Kidney capillary endothelial cell (primary cell): ENCODE data around the gene DNAJB12.
"Not testable (repeated sequence)": the region's sequence is repeated elsewhere in the genome, so short reads cannot be mapped to it uniquely, and the experiment has no call there.

ENCODE experiments used
- DNase-seq: peaks from one replicate; pipeline ENCODE4 v3.0.0-alpha.2; 2018; ENCODE audit warnings: low spot score

The DNAJB12 gene

DNA sequence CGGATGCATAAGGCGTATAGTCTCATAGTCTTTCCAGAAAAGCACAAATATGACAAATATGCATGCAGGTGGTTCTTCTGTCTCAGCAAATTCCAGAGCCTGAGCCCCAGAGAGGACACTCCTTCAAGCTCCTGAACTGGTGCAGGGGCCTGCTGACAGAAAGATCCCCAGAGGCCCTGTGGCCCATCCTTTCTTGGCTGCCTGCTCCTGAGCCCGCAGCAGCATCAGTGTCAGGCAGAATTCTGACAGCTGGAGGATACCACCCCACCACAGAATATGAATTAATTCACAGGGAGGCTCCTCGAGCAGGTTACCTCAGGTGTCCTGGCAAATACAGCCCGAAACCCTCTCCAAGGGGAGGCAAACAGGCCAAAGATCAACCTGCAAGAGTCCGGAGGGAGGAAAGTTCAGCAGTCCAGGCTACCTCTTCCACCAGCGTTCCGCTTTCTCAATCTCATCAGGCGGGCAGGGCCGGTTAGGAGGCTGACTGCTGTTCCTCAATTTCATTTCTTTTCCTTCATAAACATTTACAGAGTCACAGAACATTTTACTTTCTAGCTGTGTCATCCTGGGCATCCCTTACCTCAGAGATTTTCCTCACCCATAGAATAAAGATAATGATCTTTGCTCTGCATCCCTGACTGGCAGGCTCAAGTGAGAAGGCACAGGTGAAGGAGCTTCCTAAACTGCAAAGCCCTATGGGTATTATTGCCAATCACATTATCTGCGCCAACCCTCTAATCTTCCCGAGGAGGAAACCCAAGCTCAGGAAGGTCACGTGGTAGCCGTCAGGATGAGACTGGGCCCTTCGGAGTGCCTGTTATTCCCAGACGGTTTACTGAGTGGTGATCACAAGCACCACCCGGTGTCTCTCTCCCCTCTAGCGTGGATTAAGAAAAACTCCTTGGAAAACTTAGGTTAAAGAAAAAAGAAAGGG is 1.4 kb downstream of the DNAJB12 start:
- no peak for DNase-seq

DNA sequence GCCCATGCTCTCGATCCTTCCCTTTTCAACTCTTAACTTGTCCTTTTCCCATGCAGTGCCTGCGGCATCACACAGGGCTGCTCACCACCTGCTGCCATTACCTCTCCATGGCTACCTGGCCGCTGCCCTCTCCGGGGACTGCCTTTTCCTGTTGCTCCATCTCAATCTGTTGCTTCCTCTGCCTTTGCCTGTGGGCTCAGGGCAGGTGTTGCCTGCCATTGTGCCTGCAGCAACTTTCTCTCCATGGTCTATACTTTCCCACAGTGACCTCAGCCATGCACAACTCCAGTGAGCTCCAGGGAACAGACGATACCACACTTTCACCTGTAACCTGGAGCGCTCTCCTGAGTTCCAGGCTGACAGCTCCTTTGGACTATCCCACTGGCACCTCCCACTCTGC is 3.2 kb downstream of the DNAJB12 start:
- DNase-seq, result no peak

DNA sequence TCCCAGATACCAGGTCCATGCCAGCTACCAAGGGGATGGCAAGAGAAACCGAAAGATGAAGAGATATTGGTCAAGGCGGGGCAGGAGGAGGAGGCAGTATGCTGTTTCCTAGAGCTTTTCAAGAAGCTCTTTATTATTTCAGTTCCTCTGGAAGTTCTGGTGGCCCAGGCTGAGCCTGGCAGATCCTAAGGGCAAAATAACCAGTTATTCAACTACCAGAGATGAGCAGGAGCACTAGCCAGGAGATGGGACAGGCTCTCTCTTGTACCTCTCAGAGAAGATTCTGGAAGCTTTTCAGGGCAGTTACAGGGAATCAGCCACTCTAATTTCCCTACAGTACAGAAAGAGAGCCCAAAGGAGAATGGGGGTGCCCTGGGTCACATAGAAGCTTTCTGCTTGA is 5.3 kb downstream of the DNAJB12 start:
- no peak for DNase-seq

DNA sequence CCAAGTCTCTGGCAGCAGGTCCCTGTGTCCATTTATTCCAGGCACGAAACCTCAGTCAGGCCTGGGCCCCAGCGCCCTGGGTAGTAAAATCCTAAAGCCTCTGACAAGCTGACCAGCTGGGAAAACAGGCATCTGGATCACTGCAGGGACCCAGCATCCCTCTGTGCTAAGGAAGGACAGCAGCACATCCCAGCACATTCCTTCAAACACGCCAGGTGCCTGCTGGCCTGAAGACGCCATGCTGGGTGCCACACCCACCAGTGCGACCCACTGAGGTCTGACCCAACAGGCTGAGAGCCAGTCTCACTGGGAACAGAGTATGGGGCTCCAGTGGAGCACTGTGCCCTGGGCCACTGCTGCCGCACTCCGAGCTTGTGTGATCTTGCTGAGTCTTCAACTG is 6.4 kb downstream of the DNAJB12 start:
- DNase-seq, result no peak

DNA sequence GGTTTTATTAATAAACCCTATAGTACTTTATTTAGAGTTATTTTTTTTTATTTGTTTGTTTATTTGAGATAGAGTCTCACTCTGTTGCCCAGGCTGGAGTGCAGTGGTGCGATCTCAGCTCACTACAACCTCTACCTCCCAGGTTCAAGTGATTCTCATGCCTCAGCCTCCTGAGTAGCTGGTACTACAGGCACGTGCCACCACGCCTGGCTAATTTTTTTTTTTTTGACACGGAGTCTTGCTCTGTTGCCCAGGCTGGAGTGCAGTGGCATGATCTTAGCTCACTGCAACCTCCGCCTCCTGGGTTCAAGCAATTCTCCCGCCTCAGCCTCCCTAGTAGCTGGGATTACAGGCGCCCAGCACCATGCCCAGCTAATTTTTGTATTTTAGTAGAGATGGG is 8.6 kb downstream of the DNAJB12 start:
- DNase-seq, result not testable (repeated sequence)

DNA sequence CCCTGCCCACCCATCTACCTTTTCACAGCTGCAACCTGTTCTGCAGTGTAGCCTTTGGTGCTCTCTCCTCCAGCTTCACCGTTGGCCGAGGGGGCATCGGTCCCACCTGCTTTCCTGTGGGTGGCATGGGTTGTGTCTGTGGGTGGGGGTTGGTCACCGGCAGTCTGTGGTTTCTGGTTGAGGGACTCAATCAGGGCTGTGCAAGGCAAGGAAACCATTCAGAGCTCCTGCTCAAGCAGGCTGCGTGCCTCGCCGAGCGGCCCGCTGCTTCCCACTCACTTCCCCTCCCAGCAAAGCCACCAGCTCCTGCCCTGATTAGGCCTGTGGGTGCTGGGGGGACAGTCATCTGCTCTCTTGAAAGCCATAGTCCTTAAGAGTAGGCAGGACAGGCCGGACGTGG is 9.8 kb downstream of the DNAJB12 start:
- no peak for DNase-seq

DNA sequence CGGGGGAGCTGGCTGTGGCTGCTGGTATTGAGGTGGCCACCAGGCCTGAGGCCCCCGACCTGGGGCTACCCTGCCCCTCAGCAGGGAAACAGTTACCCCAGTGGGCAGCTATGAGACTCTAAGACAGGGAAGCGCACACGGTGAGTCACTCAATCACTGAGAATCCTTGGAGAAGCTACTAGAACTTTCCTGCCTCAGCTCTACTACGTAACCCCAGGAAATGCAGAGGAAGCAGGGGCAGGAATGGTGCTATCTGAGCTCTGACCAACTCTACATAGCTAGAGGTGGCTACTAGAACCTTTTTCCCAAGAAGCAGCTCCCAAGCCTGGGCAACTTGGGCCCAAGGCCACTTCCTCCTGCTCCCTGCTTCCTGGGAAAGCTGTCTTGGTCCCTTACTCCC is 11.8 kb downstream of the DNAJB12 start:
- DNase-seq, result no peak

DNA sequence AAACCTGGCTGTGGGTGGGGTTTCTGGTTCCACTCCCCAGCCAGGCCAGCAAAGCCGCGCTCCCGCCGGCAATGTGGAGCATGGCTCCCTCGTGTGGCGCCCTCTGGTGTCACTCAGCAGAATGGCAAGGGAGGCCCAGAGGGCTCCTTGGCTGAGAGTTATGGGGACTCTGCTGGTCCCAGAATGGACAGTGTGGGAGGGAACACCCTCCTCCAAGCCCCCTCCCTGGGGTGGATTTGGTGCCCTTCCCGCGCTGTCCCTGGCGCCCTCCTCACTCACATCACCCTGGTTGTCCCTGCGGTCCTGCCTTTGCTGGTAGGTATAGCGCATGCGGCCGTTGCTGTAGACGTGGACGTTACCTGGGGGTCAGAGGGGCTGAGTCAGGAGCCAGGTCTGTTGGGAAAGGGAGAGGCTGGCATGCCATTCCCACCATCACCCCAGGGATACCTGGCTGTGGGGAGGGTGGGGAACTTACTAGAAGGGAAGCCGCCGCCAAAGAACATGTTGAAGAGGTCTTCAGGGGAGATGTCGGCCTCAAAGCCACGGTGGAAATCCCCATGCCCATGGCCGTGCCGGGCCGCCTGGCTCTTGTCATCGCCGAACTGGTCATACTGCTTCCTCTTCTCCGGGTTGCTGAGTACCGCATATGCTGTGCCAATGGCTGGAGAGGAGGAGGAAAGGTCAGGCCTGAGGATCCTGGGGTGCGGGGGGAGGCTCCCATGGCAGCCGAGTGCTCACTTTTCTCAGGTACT is 14.0 kb downstream of the DNAJB12 start:
- DNase-seq, result peak; percentile 55

DNA sequence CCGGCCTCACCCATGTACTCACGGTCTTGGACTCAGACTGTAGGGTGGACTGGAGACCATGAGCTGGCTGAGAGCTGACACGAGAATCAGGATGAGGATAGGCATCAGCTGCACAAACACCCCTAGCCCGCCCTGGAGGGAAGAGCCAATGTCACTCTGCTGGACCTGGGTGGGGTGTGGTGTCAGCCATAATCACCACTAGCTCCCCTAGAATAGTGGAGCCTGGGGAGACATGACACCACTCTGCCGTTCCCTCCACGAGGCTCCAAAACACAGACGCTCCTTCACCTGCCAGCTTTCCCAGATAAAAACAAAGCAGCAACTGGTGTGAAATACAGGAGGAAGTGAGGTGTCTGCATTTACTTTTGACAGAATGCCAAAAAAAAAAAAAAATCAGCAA is 16.5 kb downstream of the DNAJB12 start:
- DNase-seq, result no peak

DNA sequence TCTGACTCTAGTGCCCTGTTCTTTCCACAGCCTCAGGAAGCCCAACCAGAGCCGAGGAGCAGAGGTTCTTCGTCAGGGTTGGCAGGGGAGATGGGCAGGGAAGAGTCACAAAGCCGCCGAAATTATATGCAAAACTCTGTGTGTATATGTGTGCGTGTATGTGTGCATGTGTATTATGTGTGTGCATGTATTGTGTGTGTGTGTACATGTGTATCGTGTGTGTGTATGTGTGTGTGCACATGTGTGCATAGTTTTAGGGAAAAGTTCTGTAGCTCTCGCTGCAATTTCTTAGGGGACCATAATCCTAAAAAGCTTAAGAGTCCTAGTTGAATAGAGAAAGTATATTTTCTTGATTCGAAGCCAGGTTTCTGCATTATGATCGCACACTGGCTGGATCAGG is 17.0 kb downstream of the DNAJB12 start:
- no peak for DNase-seq

DNA sequence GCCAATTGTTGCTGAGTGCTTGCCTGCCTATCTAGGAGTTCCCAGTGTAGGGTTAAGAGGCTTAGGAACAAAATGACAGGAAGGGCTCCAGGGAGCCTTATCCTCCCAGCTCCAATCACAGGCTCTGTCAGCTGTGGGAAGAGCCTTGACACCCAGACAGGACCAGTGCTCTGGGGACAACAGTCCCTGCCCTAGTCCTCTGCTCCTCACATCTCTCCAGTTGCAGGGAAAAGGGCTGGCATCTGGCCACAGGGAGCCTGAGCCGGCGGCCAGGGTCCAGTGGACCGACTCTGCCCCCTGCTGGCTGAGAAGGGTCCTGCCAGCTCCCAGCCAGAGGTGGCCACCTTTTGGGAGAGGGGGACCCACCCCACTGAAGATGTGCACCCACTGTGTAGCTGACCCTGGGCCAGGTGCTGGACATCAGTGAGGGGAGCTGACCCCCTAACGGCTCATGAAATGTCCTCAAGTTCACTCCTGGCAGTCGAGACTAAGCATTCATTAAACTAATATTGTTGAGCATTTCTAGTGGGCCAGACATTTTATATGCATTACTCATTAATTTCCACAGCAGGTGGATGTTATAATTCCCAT is 17.6 kb downstream of the DNAJB12 start:
- DNase-seq, result peak; percentile 69

DNA sequence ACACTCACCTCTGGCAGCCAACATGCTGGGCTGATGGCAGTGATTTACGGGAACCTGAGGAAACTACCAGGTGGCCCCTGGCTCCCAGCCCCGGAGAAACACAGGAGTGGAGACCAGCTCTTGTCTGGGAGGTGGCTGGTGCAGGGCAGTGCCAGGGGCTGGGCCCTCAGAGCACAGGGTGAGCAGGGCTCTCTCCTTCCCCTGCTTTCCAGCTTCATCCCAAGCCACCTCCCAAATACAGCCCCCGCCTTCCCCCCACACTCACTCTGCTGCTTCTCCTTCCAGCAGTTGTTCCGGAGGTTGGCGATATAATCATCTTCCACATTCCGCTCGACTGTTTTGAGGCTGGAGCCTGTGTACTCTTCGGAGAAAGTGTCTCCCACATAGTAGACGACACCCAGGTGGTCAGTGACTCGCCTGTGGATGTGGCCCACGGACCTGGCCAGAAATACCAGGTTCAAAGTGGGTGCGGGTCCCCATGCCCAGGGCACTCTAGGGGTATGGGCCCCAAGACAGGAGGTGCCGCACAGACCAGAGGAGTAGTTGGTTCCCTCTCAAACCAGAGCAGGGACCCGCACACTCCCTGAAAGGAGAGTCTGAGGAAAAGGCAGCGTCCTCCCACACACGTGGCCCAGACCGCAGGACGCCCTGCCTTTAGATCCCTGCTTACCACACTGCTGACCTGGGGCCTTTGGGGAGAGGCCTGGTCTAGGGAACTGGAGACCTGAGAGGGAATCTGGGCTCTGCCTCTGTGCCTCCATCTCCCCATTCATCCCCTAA is 18.3 kb downstream of the DNAJB12 start:
- no peak for DNase-seq

DNA sequence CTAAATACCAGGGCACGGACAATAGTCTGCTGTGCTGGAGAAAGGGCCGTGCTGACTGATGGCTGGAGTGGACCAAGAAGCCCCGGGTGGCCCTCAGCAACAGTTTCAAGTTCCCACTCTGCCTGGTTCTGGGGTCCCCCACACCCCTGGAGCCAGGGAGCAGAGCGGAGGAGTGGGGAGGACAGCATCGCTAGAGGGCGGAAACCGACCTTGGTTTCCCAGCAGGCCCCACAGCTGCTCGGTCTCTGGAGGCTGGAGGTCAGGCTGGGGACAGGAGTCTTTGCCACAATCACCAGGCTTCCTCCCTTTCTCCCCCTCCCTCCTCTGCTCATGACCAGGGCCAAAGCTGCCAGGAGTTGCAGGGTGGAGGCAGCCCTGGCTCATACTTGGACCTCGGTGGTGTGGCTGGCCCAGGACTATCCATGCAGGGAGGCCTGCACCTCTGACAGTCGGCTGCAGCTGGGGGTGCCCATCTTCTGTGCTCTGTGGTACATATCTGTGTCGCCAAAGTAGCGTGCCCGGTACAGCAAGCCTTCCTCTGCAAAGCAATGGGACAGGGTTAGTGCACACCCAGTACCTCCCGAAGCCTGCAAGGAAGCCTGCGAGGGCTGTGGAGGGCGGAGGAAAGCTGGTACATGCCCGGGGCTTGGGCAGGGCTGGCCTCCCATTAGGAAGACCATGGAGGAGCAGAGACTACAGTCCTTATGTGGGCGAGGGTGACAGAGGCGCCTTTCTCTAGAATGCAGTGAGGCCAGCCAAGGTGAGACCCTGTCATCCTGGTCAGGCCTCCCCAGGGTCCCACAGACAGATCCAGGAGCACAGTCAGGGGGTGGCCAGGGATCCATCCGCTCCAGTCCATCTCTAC is 19.1 kb downstream of the DNAJB12 start:
- no peak for DNase-seq

DNA sequence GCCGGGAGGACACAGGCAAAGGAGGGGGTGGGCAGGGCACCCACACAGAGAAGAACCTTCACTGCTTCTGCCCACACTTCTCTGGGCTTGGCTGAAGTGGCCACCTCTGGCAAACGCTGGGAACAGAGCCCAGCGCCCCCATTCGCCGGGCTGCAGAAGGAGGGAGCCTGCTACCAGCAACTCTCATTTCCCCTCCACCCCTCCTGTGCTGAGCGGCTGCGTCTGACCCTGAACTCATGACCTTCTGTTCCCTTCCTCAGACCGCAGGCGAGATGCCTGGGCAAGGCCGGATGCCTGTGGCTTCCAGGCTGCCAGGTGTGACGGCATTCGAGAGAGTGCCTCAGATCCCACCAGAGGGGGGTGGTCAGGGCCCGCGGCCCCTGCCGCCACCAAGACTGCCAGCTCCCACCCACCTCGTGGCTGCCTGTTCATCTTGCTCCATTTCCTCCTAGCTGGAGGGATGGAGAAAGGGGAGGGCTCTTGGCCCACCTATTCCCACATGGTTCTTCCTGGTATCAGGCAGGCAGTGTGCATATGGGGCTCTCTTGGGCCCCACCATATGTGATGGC is 19.8 kb downstream of the DNAJB12 start:
- DNase-seq, result peak; percentile 80

DNA sequence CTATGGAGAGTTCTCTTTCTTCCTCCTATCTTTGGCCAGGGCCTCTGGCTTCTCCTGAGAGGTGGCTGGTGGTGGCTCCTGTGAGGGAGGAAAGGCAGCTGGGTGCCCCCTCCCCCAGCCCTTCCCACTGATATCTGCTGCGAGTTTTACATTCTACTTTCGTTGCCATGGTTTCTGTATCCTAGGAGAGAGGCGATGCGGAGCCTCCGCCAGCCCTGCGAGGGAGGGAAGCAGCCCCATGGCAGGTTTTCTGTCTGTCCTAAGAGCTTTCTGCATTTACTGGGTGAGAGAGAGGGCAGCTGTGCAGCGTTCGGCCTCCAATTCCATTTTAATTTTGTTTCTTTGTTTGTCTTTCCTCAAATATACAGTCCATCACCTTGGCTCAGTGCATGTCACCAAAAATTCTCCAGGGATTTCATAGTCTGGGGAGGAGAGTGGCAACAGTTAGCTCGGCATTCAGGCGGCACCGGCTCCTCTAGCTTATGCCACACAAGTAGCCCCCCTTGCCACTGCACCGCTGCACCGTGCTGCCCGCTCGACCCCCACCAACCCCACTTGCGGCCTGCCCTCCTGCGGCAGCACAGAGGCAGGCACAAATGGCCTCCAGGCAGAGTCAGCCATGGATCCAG is 20.4 kb downstream of the DNAJB12 start:
- DNase-seq, result no peak

DNA sequence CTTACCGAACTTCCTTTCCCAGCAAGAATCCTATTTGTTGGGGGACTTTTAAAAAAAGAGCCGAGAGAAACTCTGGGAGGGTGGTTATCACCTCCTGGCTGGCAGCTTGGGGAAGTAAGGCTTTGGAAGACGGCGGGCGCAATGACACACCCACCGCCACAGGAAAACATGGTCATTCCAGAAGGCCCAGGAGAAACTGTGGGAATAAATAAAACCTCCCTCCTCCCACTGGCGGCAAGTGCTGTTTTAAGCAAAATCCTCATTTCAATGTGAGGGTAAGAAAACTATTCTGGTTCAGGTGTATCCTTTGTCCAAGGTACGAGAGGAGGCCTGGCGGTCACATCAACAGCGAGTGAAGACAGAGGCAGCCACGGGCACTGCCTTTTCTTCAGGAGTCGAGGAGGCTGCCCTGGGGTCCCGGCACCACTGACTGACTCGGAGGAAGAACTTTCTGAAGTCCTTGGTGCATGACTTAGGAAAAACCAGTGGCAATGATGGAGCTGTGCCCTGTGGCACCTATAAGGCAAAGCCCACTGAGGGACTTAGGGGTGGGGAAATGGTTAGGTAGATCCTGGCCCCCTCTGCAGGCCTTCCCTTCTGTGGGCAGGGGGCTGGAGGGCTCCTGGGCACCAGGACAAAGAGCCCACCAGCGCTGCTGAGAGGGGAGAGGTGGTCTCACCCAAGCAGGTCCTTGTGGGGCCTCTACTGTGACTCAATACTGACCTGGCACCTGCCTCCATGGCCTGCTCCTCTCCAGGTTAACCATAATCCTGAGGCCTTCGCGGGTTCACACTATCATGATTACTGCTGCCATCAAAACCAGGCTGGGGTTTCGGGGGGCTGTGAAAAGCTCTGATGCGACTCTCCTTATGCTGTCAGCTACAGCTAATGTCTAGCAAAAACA is 21.4 kb downstream of the DNAJB12 start:
- DNase-seq, result no peak

DNA sequence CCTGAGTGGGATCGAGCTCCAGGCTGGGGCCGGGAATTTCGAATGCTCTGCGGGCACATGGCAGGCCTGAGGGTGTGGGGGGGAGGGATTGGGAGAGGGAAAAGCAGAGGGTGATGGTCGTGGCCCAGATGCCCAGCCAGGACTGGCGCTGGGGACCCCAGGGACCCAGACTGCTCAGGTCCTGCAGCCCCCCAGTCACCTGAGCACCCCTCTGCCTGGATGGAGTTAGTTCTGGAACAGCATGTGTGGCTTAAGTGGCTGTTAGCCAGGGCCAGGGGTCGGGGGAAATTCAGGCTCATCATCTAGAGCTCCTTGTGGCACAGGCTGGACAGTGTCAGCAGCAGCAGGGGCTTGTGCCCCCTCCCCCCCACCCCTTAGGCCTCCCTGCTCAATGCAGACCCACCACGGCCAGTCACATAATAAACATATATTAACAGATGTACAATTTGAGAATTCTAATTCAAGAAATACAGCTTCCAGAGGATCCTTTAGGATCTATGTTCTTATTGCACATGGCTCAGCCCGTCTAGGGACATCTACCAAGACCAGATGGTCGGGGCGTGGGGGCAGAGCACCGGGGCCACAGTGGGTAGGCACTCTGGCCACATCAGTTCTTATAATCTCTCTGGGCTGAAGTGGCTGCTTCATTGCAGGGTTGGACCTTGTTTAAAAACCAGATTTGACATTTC is 22.2 kb downstream of the DNAJB12 start:
- DNase-seq, result no peak

DNA sequence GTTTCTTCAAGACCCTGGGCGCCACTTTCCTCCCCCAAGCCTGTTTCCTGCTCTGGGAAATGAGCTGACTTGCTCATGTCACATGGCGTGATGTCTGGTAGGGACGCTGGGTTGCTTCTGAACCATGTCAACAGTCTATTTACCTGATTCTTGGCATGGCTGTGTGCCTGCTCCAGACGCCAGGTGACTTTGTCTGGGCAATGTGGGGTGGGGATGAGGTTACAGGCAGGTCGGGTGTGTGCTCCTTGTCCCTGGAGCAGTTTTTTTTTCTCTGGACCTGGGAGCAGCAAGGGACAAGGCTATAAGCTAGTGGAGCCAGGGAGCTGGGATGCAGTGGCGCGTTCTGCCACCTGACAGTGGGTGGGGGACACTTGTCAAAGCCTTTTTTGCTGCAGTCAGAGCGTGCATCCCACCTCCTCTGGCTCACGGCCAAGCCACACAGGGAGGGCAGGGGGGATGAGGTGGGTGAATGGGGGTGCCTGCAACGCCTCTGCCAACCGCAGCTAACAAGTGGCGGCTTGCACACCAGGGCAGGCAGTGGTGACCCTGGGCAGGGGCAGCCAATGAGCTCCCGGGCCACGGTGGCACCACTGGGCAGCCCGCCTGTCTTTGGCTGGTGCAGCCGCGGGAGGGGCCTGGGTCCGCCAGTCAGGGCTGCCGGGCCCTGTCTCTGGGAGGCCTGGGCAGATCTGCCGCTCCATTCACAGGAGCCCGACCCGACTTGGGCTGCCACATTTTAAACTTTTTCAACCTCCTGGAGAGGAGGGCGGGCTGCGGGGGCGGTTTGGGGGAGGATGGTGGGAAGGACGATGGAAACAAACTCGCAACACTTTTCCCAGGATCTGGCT is 22.9 kb downstream of the DNAJB12 start:
- DNase-seq, result peak; percentile 52
